HG02943 (cell line): ENCODE data around the gene DYSF.

Source experiments
- ATAC-seq: cut with Tn5 transposase; IDR thresholded peaks from one replicate; pipeline ENCODE4 v1.9.1; 2021; ENCODE audit warnings: mild to moderate bottlenecking, low read depth, moderate library complexity; ENCODE audit not compliant: unreplicated experiment

DYSF gene

GRCh38 chr2:71521436-71521950 lies 68.1 kb downstream of the DYSF start:
- no peak for ATAC-seq

GRCh38 chr2:71524476-71524875 lies 71.1 kb downstream of the DYSF start:
- no peak for ATAC-seq

GRCh38 chr2:71526141-71526540 lies 72.8 kb downstream of the DYSF start:
- ATAC-seq, result no peak

GRCh38 chr2:71526975-71527374 lies 73.6 kb downstream of the DYSF start:
- ATAC-seq, result no peak

- ATAC-seq, result no peak
Measured at GRCh38 chr2:71528131-71528591, 74.8 kb downstream of the DYSF start.

GRCh38 chr2:71528749-71529148 lies 75.4 kb downstream of the DYSF start:
- no peak for ATAC-seq

GRCh38 chr2:71530211-71530610 lies 76.8 kb downstream of the DYSF start:
- ATAC-seq, result no peak

- ATAC-seq, result peak; percentile 70
Measured at GRCh38 chr2:71530641-71531332, 77.4 kb downstream of the DYSF start.

- ATAC-seq, result no peak
Measured at GRCh38 chr2:71531522-71532047, 78.2 kb downstream of the DYSF start.

GRCh38 chr2:71532327-71532726 lies 79.0 kb downstream of the DYSF start:
- ATAC-seq, result no peak

GRCh38 chr2:71534201-71534600 lies 80.8 kb downstream of the DYSF start:
- no peak for ATAC-seq

- ATAC-seq, result no peak
Measured at GRCh38 chr2:71534826-71535225, 81.5 kb downstream of the DYSF start.

- ATAC-seq, result no peak
Measured at GRCh38 chr2:71535526-71535925, 82.2 kb downstream of the DYSF start.

GRCh38 chr2:71536226-71536671 lies 82.9 kb downstream of the DYSF start:
- no peak for ATAC-seq

GRCh38 chr2:71538241-71538640 lies 84.9 kb downstream of the DYSF start:
- ATAC-seq, result no peak

- no peak for ATAC-seq
Measured at GRCh38 chr2:71538656-71539265, 85.4 kb downstream of the DYSF start.

- ATAC-seq, result no peak
Measured at GRCh38 chr2:71540818-71541217, 87.5 kb downstream of the DYSF start.

- ATAC-seq, result no peak
Measured at GRCh38 chr2:71544919-71545571, 91.7 kb downstream of the DYSF start.

GRCh38 chr2:71545572-71546274 lies 92.4 kb downstream of the DYSF start:
- no peak for ATAC-seq

- no peak for ATAC-seq
Measured at GRCh38 chr2:71546275-71546638, 92.9 kb downstream of the DYSF start.
